HG03354 (cell line): ENCODE measurements around the gene SPATA21.

Experiments used
- ATAC-seq: cut with Tn5 transposase; IDR thresholded peaks from one replicate; pipeline ENCODE4 v1.9.1; 2021; ENCODE audit warnings: mild to moderate bottlenecking; ENCODE audit not compliant: unreplicated experiment, poor library complexity, severe bottlenecking

The SPATA21 gene

DNA sequence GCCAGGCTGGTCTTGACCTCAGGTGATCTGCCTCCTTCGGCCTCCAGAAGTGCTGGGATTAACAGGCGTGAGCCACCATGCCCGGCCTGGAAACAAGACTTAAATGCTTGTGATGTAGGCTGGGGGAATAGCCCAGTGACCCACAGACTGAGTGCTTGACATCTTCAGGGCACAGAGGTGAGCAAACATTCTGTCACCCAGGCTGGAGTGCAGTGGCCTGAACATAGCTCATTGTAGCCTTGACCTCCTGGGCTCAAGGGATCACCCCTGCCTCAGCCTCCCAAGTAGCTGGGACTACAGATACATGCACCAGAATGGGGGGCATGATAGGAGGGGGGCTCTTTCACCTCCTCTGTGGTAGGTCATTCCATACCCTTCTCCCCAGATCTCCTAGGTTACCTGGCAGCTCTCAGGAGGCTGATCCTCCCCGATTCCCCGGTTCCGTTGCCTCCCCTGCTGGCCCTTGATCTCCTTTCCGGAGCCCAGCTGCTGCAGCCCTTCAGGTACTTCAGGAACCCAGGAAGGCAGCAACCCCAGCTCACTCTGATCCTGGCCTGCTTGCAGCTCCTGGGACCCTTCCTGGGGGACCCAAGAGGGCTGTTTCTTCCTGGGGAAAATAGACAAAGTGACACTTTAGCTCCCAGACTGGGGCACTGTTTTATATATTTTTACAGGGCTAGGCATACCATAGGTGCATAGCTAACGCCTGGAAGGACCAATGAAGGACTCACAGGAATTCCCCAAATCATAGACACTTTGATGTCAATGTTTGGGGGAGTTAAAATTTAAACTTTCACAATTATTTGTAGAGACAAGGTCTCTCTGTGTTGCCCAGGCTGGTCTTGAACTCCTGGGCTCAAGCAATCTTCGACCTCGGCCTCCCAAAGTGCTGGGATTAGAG, 11.8 kb downstream of the SPATA21 start:
- no peak for ATAC-seq

DNA sequence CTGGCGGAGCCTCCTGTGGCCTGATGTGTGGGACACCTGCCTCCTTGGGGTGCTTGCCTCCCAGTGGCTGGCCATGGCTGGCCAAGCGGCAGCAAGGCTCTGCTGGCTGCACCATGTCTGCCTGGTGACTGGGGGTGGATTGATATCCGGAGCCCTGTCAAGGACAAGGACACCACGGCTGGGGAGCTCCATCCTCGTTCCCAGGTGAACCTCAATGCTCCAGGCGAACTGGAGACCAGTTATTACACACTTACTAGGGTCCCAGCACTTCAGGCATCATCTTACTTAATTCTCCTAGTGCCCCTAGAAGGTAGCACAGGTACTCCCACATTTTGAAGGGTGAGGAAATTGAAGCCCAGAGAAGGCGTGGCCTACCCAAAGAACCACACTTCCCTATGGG, 15.2 kb downstream of the SPATA21 start:
- ATAC-seq: no peak

DNA sequence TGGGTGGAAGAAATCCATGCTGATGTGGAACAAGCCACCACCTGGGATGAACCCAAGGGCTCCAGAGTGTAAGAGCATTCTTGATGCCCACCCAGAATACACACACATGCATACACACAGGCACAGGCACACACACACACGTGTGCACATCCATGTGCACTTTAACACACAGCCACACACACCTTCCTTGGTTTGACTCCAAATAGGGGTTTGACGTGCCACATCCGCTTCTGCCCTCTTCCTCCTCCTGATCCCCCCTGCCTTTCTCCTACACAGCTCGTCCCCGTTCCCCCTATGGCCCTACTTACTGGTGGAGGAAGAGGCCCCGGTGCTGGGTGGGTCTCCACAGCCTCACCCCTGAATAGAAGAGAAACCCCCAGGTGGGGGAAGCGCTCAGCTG, 16.0 kb downstream of the SPATA21 start:
- ATAC-seq: no peak

DNA sequence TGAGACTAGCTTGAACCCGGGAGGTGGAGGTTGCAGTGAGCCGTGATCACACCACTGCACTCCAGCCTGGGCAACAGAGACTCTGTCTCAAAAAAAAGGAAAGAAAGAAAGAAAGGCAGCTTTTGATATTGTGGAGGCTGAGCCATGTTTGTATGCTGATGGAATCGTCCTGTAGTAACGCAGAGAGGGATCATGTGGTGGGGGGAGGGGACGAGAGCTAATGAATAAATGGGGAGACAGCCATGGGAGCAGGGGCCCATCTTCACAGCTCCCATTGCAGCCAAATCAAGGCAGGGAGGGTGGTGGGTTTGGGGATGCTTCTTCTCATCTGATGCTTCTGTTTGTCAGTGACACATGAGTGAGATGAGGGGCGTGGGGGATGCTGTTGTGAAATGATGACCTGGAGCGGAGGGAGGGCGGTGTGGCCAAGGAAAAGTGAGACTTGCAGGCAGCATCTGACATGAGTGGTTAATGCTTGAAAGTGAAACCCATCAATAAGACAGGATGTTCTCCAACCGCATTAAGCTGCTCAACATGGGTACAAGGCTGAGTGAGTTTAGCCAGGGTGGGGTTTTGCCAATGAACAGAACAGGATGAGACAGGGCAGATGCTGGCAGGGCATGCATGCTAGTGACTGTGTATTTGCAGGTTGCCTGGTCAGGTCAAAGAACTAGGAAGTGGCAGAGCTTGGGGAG, 16.7 kb downstream of the SPATA21 start:
- peak; percentile 92 for ATAC-seq

DNA sequence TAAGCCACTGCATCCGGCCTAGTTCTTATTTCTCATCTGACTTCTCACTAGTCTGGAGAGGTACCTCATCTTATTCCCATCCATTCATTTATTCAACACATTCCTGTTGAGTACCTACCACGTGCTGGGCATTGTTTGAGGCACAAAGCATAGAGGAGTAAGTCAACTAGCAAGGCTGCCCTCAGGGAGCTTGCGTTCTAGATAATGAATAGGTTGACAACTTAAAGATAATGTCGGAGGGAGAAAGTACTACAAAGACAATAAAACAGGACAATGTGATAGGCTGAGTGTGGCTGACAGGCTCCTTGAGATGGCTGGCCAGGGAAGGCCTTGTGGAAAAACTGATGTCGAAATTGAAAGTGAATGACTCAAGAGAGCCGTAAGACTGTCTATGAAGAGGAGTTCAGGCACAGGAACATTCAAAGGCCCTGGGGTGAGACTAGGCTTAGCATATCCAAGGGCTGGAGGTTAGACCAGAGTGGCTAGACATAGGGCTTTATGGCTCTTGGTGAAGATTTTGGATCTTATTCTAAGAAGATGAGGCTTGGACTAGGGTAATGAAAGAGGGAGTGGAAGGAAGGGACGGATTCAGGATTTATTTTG, 18.3 kb downstream of the SPATA21 start:
- no peak for ATAC-seq

DNA sequence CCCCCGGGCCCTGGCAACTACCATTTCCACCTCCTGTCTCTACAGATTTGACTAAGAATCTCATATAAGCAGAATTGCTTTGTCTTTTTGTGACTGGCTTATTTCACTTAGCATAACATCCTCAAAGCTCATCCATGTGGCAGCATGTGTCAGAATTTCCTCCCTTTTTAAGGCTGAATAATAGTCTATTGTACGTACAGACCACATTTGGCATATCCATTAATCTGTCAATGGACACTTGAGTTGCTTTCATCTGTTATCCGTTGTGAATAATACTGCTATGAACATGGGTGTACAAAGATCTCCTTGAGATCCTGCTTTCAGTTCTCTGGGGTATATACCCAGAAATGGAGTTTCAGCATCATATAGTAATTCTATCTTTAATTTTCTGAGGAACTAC, 24.0 kb downstream of the SPATA21 start:
- no peak for ATAC-seq

DNA sequence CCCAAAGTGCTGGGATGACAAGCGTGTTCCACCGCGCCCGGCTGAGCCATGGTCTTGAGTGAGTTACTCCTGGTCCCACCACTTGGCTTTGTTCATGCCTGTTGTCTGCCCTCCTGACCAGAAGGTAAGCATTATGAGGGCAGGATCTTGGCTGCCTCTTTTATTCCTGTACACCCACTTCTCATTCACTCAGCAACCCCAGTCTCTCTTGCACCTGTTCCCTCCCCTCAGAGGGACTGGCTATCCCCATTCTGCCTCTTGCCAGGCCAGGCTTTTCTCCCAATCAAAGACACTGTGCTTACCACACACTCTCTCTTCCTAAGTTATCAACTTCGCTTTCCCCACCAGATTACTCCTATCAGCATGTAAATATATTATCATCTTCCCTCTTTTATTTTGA, 26.4 kb downstream of the SPATA21 start:
- ATAC-seq: no peak

DNA sequence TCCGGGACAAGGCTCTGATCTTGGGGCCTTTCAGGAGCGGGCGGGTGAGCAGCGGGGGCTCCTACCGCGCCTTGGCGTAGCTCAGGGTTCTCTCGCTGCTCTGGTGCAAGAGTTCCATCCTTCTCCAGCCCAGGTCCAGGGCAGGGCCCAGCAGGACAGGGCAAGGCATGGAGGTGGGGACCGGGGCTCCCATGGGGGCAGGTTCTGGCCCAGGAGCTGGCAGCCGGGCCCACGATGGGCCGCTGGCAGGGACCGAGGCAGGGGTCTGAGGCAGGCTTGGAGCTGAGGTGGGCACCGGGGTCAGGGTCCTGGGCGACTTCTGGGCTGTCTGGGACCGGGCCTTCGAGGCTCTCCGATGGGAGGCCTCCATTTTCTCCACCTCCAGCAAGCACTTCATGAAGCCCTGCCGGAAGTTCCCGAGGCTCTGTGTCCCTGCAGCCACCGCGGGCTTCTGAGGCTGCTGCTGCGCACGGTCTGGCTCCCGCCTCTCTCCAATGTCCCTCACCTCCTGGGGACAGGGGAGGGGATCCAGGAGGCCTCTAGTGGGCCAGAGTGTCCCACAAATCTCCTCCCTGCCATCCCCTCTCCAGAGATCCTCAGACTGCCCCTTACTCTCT, 27.6 kb downstream of the SPATA21 start:
- ATAC-seq: no peak

DNA sequence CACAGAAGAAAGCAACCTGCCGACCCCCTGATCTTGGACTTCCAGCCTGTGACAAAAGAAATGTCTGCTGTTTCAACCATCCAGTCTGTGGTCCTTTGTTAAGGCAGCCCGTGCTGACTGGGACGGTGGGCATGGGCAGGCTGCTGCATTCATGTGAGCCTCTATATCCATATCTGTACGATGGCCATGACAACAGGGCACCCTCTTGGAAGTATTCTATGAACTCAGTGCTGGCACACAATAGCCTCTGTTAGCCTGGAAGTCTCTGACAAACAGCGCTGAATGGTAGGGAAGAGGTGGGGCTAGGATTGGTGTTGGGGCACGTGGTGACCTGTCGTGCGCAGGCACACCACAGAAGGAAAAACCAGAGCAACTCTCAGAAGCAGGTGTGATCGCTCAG, 30.4 kb downstream of the SPATA21 start:
- no peak for ATAC-seq

DNA sequence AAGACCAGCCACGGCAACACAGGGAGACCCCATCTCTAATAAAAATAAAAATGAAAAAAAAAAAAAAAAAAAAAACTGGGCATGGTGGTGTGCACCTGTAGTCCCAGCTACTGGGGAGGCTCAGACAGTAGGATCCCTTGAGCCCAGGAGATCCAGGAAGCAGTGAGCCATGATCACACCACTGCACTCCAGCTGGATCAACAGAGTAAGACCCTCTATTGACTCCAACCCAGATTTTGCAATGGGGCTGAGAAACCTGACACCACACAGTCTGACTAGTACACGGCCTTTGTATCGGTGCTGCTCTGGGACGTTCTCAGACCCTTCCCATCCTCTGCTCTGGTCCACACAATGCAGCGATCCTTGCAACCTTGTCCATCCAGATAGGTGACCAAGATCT, 31.8 kb downstream of the SPATA21 start:
- no peak for ATAC-seq

DNA sequence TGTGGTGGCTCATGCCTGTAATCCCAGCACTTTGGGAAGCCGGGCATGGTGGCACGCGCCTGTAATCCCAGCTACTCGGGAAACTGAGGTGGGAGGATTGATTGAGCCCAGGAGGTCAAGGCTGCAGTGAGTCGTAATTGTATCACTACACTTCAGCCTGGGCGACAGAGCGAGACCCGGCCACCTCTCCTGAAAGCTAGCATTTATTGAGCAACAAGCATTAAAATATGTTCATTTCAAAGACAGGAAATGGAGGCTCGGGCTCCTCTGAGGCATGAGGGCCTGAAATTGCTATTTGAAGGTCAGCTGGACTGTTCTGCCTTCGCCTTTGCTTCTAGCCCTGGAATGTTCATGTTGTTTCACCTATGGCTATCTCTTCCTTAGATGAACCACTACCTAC, 34.5 kb downstream of the SPATA21 start:
- ATAC-seq: no peak

DNA sequence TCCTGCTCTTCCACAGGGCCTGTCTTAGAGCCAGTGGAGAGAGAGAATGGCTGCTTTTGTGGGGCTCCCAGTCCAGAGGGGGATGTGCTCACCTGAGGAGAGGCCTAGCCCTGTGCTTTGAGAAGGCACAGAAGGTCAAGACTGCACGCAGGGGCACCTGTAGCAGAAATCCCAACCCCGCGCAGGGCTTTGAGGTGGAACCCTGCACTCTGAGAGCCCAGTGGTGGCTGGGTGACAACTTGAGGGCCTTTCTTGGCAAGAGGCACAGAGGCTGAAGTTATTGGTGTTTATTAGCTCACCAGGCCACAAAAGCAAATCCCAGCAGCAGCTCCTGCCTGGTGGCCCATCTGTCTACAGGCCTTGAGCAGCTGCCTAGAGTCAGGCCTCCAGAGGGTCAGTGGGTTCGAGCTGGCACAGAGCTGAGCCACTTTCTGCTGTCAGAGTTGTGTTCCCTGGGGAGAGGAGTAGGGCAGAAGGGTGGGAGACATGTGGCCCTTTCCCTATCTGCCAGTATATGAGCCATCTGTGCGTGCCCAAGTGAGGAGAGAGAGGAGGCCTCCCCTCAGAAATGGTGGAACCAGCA, 38.8 kb downstream of the SPATA21 start:
- ATAC-seq: no peak

DNA sequence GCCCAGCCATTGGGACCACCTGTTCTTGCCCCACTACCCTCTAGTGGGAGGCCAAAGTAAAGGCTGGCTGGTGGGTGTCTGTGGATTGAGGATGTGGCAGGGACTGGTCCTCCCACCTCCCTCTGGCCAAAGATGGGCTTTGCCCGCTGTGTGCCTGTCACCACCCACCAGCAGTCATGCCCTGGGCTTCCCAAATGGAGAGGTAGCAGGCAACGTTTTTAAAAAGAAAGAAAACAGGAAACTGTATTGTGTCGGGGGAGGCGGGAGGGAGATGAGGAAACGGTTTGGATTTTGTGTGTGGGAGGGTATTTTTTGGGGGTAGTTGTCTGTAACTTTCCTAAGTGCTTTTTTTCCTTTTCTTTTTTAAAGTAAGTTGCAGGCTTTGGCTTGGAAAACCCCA, 40.1 kb downstream of the SPATA21 start:
- no peak for ATAC-seq

DNA sequence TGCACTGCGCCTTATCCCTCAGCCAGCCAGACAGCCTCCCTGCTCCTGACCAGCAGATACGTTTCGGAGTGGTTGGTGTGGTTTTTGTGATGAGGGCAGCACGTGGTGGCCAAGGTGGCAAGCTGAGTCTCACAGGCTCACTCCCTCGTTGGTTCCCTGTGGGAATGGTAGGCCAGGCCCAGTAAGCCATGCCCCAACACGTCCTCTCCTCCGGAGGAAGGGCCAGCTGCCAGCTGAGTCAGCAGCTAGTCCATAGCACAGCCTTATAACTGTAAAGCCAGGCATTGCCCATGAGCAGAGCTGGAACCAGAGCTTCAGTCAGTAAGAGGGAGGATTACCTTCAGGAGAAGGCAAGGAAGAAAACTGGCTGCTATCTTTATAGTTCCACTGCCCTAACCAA, 40.6 kb downstream of the SPATA21 start:
- no peak for ATAC-seq

DNA sequence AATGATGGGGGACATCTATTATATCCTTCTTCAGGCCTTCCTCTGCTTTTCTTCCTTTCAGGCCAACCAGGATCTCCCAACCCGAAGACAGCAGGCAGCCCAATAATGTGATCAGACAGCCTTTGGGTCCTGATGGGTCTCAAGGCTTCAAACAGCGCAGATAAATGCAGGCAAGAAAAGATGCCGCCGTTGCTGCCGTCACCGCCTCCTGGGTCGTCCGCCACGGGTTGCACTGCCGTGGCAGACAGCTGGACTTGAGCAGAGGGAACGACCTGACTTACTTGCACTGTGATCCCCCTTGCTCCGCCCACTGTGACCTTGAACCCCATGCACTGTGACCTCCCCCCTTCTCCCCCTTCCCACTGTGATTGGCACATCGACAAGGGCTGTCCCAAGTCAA, 42.2 kb downstream of the SPATA21 start:
- ATAC-seq: no peak

DNA sequence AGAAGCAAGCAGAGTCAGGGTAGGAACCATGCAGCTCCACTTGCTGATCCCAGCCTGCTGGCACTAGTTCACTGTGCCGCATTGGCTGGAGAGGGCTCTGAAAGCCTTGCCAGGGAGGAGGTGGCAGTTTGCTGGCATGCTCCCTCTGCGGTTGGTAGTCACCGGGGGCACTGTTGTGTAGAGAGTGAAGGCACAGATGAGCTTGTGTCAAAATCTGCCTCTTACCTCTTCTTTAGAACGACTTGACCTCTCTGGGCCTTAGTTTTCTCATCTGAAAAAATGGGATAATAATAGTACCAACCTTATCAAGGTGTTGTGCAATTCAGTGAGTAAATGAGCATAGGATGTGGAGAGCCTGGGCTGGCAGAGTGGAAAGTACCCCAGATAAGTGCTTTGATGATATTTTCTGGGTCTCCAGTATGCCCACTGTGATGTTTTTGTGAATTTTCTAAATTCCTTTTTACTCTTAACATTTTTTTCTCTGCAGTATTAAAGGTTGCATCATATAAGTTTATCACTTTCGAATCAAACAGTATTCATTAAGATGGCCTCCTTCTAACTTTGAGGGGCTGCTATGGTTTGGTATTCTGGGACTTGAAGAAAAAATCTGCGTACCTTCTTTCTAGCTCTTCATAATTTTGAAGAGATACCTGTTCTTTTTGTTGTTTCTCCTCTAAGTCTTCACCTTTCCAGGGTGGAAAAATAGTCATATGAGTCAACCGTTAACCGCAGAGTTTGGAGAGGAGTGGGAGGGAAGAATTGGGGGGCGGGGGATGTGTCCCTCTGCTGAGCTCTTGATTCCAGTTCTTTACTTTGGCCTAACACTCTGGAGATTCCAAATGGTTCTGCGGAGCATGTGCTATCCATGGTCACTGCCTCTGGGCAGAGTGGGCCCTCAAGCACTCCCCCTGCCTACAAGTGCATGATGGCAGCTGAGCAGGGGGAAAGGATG, 43.4 kb downstream of the SPATA21 start:
- no peak for ATAC-seq

DNA sequence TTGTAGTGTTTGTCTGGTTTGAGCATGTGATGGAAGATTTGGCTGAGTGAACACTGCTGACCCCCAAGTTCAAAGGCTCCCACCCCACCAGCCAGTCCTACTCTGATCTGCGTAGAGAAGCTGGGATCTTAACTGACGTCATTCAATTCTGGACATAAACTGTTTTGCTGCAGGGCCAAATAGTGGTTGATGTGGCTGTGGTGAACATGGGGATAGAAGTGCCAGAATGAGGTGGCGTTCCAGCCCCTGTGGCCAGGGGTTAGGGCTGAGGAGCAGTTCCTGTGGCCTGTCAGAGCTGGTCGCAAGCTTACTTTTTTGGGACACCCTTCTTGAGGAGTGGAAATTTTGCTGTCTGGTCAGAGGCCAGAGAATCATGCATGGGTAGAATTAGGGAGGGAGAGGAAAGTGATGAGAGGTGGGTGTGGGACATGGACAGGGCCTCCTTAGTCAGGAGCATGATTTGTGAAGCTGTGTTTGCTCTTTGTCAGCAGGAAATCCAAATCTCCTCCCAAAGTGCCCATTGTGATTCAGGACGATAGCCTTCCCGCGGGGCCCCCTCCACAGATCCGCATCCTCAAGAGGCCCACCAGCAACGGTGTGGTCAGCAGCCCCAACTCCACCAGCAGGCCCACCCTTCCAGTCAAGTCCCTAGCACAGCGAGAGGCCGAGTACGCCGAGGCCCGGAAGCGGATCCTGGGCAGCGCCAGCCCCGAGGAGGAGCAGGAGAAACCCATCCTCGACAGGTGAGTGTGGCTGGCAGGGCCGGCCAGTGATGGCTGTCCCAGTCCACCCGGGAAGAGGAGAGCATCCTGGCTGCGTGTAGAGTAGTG, 44.3 kb downstream of the SPATA21 start:
- ATAC-seq: no peak

DNA sequence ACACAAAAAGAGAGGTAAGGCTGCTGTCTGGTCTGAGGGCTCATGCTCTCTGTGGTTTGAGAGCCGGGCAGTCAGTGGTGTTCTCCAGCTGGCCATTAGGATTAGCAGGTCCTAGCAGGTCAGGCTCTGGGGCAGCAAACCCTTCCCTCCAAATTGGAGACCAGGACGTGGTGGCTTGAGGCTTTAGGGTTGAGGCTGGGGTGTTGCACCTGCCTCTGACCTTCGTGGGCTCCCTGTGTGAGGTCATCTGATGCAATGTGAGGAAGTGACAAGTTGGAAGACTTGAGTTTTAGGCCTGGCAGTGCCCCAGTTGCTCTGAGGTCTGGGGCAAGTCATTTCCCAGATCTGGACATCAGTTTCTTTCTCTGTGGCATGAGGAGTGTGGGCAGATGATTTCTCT, 45.8 kb downstream of the SPATA21 start:
- ATAC-seq: no peak
